ENCODE measurements around the gene C11orf71.

The C11orf71 gene

DNA sequence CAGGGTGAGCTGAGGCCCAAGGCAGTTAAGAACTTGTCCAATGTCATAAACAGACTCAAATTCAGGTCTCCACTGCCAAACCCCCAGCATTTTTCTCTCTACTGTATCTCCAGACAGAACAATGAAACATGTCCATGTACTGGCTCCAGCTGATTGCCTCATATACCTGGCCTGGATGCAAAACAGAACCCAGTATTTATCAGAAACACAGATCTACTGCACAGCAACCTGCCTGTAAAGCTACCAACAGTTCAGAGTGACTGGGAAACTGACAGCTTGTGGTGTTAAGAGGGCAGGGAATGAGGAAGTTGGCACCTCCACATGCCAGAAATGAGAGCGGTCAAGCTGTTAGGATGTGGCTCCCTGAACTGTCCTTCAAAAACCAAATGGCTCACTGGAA is 41.6 kb downstream of the C11orf71 start:
- no peak for DNase-seq (ENCODE audit: low spot score)

DNA sequence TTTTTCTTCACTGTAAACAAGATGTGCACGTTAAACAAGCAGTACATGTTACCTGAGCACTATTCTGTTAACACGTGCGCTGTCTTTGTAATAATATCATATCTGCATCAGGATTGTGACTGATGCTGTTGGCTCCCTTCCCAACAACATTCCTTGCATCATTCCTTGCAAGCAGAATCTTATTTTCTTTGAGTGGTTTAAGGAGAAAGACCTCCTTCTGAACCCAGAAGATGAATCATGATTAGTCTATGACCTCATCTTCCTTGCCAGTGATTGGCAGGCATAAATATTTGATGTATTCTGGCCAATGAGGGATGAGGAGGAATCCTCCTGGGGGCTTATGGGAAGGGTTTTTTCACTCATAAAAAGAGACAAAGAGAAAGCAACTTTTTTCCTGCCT is 46.2 kb downstream of the C11orf71 start:
- DNase-seq (ENCODE audit: low spot score): peak; percentile 23

DNA sequence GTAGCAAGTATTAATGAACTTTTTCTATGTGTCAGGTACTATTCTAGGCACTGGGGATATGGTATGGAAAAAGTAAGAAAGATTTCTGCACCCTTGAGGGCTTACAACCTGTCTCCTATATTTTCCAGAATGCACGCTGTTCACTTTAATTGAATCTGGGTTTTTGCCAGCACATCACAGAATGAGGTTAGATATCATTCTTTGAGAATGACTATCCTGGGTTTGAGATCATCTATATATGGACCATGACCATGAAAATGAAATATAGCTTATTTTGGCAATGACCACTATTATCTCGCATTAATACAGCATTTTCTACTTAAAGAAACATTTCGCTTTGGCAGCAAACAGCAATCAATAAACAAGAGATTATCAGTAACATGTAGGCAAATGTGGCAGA is 46.9 kb downstream of the C11orf71 start:
- DNase-seq (ENCODE audit: low spot score): no peak

DNA sequence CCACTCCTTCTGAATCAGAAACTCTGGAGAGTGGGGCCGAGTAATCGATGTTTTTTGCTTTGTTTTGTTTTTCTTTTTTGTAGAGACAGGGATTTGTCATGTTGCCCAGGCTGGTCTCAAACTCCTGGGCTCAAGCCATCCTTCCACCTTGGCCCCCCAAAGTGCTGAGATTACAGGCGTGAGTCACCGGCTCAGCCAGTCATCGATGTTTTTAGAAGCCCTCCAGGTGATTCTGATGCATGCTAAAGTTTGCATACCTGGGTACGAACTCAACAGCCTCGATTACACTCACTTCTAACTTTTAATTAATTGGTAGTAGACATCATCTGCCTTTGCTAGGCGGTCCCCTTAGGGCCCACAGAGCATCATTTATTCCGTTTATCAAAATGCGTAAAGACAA is 50.3 kb downstream of the C11orf71 start:
- no peak for DNase-seq (ENCODE audit: low spot score)

Measured in COLO829 (cell line).